GM19452 (cell line): Measurements from ENCODE around the gene PRKD2.

Experiments used
- ATAC-seq: cut with Tn5 transposase; IDR thresholded peaks from one replicate; pipeline ENCODE4 v1.9.1; 2021; ENCODE audit not compliant: unreplicated experiment

PRKD2 gene

DNA sequence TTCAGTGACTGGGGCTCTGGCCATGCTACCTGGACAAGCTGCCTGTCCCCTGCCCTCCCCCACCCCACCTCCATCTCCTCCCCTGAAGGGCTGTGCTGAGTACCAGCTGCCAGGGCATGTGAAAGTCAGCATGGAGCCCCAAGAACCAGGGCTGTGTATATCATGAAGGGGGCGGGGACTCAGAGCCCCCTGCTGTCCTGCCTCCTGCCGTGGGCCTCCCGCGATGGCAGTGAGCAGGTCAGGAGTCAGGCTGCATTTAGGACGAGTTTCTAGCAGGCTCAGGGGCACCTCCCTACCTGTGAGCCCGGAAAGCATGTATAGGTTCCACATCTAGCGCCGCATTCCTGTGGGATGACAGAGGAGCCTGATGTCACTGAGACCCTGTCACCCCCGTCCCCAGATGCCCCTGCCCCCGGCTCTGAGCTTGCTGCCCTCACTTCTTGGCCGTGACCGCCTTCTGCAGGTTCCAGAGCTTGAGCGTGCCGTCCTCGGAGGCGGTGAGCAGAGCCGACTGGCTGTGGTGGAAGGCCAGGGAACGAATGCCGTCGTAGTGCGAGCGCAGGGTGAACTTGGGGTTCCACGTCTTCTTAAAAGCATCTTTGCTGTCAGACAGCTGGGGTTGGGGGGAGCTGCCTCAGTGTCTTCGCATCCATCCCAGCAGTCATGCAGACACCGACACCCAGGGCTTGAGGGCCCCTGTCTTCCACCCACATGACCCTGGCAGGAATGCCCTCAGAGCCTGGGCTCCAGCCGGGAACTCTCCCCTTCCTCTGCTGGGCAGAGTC lies 8.3 kb upstream of the PRKD2 start:
- ATAC-seq: no peak

DNA sequence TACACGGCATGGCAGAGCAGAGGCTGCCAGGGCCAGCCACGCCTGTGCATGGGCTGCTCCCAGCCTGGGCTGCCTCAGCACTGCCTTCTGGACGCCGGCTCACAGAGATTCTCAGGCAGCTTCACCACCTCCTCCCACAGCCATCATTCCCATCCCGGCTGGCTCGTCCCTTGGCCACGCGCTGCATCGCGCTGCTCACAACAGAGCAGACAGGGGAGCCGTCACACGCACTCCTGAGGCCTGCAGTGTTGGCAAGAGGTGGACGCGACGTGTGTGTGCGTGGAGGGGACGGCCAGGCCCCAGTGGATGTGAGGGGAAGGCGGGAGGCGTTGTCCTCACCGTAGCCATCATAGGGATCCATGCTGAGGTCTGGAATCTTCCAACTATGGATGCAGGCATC lies 7.6 kb upstream of the PRKD2 start:
- ATAC-seq: no peak

DNA sequence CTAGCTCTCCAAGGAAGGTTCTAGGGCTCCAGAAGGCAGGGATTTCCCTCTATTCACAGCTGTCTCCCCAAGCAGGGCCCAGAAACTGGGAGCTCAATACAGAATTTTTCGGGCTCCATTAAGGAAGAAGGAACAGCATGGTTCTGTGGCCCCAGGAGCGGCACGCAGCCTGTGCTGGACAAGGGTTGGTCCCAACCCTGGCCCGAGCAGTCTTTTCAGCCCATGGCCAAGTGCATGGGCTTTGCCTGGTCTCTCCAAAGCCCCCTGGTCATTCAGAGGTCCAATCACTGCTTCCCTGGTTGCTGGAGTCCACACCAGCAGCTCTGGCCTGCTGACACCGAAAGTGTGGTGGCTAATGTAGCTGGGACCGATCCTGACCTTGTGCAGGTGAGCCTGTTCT lies 6.6 kb upstream of the PRKD2 start:
- ATAC-seq: no peak

- ATAC-seq: no peak
Measured at GRCh38 chr19:46723023-46723461, 6.1 kb upstream of the PRKD2 start.

DNA sequence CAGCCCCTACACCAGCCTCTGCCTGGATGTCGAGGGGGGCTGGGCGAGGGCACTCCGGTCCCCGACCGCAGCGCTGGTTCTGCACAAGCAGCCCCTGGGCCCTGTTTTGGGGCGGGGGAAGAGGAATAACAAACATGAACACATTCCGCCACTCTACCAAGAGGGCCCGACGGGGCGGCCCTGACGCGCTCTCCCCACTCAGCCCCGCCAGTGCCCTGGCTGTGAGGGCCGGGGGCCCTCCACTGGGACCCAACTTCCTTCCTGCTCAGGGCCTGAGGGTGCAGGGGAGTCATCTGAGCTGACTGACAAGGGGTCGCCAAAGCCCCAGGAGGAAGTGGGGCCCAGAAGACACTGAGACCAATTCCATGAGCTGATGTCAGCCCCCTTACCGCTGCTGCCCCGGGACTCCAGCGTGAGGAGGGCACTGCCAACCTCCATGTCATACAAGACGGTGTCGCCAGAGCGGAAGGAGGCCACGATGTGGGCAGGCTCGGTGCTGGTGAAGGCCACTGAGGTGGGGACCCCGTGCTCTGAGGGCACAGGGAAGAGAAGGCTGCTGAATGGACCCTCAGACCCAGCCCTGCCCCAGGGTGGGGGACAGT lies 5.6 kb upstream of the PRKD2 start:
- ATAC-seq: no peak

- no peak for ATAC-seq
Measured at GRCh38 chr19:46722004-46722380, 5.1 kb upstream of the PRKD2 start.

DNA sequence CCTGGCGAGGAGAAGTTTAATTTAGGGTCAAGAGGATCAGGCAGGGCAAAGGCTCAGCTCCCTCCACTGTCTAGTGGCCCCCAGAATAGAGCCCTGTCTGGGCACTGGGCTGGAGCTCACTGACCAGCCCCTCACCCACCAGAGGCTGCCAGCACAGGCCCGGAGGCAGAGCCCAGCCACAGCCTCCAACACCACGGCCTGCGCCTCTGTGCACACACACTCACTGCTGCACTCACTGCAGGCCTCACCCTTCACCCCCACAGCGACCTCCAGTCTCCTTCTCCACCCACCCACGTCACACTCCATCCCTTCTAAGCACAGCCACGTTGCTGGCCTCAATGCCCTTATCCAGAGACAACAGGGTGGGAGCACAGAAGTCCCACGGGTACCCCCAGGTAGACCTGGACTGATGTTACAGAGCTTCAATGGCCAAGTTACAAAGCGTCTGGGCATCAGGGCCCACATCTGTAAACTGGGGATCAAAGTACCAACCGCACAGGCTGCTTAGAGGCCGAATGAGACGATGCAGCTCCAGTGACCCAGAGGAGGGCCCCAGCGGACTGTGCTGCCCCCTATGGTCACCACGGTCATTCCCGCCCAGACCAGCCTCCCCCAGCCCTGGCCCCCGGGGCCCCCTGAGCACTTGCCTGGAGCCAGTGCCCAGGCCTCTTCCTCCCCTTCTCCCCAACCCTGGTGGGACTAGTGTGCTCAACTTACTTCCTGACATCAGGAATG lies 4.5 kb upstream of the PRKD2 start:
- no peak for ATAC-seq

DNA sequence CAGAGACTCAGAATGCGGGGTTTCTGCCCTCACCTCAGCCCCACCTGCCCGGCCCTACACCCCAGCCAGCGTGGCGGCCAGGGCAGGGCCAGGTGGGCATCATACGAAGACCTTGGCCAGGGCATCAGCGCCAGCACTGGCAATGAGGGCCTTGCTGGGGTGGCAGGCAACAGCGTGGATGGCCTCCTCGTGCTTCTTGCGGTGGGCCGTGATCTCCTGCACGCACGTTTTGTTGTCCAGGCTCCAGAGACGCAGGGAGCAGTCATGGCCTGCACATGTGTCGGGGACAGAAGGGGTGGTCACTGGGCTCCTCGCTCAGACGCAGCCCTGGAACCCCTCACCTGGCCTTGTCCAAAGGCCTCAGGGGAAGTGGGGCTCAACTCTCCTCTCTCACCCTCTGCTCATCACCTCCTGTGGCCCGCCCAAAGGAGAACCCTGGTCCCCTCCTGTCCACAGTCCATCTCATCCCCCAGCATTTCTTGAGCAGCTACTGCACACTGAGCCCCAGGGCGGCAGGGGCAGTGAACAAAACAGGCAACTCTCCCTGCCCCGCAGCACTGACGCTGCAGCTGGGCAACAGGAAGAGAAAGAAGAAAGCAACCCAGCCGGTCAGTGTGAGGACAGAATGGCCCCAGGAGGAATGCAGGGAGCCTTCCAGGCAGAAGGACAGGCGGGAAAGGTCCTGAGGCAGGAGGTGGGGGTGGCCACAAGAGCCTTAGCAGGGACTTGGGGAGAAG lies 3.8 kb upstream of the PRKD2 start:
- ATAC-seq: no peak

DNA sequence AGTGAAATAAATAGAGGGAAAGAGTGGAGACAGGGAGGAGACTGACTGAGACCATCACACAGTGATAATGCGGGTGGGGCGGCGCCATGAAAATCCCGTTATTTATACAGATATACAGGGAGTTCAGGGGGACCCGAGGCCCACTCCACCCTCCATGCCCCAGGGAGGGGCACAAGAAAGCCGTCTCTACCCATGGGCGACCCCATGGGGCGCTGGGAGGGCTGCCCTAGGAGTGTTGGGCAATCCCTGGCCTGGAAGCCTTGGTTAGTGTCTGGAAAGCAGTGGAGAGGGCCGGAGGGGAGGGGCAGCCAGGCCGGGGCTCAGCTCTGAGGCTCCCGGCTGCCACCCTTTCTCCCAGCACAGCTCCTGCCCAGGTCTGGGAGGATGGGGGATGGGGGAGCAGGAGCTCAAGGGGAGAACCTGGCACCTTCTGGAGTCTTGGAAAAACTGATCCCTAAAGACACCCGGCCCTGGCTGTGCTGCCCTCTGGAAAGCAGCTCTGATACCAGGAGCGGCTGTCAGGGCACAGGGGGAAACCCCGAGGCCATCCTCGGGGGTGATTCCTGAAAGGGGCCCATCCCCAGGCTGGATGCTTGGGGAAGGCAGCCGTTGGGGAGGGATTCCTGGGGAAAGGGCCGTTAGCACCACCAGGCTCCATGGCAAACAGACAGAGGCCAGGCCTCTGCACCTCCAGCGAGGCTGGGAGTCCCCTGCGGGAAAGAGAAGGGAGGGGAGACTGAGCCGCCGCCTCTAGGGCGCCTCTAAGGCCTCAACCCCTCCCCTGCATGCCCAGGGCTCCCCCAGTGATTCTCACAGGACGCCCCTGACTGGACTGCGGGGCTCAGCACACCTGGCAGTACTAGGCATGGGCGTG lies 3.0 kb upstream of the PRKD2 start:
- ATAC-seq: no peak

DNA sequence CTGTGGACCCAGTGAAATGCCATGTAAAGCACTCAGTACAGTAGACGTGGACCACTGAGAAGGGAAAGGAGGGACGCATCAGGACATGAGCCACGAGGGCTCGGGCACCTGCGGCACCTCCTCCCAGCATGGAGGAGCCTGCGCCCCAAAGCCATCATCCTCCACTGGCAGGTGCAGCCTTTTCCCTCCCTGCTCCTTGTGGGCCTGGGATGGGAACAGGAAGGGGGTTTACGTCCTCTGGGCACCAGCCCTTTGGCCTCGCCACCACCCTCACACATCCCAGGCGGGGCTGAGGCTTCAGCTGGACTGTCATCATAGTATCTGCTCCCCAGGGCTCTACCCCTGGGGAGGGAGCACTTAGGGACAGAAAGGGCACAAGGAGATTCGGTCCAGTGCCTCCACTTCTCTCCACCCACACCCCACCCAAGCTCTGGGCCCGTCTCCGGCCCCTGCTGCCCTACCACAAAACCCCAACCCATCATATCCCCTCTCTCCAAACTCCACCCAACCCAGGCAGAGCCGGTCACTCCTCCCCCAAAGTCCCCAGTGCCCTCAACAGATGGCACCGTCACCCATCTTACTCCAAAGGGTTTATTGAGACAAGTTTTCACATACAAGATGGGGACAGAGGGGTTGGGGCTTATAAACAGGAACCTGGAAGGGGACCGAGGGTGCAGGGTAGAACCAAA lies 2.2 kb upstream of the PRKD2 start:
- no peak for ATAC-seq

- no peak for ATAC-seq
Measured at GRCh38 chr19:46718157-46718933, 1.4 kb upstream of the PRKD2 start.

DNA sequence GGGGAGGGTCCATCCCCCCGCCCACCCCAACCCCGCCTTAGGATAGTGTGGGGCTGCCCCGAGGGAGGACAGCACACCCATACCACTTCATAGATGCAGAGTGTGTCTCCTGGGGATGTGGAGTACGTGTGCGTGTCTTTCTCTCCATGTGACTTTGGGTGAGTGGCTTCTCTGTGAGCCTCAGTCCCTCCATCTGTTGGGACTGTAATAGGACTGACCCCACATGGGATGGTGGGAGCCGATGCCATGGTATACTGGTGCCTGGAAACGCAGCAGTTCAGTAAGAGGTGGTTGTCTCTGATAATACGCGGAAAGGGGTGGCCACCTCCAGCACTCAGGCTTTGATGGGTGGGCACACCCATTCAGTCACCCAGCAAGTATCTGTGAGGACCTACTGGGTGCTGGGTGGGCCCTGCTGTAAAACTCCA lies 816 bp upstream of the PRKD2 start:
- no peak for ATAC-seq

DNA sequence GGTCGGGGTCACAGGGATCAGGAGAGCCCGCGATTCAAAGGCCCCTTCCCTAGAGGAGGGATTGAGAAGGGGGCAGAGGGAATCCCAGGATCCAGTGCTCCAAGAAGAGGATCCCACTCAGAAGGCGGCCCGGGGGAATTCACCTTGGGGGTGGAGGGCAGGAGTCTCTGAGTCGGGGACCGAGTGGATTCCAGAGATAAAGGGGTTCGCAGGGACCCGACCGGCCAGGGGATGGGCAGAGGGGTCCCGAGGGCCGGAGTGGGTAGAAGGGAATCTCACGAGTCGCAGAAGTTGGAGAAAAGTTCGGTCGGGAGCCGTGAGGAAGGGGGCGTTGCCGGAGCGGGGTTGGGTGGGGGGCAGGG lies 261 bp downstream of the PRKD2 start:
- no peak for ATAC-seq

- no peak for ATAC-seq
Measured at GRCh38 chr19:46715975-46716671, 791 bp downstream of the PRKD2 start.

GRCh38 chr19:46715620-46715974 lies 1.3 kb downstream of the PRKD2 start:
- no peak for ATAC-seq

- ATAC-seq: no peak
Measured at GRCh38 chr19:46714444-46715106, 2.3 kb downstream of the PRKD2 start.

- ATAC-seq: no peak
Measured at GRCh38 chr19:46713781-46714443, 3.0 kb downstream of the PRKD2 start.
